Measurements from ENCODE around the gene NUDC.
"Not testable (repeated sequence)": the region's sequence is repeated elsewhere in the genome, so short reads cannot be mapped to it uniquely, and the experiment has no call there.

Gene NUDC

DNA sequence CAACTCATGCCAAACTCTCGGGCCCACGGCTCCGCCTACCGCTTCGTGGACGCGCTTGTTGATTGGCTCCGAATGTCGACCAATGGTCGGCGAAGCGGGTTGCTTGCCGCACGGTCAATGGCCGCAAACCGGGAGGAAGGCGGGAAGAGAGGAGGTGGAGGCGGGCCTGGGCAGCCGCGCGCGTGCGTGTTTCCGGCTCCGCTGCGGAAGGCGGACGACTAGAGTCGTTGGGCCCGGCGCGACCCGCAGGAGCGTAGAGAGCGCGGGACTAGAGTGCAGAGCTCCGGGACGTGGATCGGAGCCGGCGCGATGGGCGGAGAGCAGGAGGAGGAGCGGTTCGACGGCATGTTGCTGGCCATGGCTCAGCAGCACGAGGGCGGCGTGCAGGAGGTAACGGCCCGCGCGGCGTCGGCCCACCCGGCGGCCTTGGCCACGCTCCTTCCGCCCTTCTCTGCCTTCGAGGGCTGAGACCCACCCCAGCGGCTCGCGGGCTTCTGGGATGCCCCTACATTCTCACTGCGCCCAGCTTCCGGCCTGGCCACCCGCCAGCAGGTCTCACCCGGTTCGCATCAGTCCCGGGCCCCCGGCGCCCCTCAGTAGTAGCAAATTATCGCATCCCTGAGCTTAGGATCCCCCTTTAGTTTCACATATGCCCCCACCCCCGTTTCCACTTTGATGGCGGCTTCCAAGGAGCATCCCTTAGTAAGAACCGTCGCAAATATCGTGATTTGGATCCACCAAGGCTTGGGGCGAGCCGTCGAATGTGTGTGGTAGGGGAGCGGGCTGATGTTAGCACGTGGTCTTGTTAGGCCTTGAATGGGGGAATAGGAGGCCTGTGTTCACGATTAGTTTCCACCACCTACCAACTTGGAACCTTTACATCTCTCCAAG lies at the start of gene NUDC:
NUDC (plus strand) TSS at position 204 of the 891 bp plus-strand sequence; CDS start at position 310, 106 bp downstream.
- DNase-seq, result peak; percentile 95

DNA sequence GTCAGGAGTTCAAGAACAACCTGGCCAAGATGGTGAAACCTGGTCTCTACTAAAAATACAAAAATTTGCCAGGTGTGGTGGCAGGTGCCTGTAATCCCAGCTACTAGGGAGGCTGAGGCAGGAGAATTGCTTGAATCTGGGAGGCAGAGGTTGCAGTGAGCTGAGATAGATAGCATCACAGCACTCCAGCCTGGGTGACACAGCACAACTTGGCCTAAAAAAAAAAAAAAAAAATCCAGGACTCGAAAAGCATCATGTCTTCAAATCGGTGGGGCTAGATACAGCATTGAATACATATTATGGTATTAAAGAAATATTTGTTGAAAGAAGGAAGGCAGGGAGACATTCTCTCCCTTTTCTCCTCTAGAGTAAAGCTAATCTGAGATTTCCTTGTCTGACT lies 48.4 kb upstream of the NUDC start:
- not testable (repeated sequence) for DNase-seq

DNA sequence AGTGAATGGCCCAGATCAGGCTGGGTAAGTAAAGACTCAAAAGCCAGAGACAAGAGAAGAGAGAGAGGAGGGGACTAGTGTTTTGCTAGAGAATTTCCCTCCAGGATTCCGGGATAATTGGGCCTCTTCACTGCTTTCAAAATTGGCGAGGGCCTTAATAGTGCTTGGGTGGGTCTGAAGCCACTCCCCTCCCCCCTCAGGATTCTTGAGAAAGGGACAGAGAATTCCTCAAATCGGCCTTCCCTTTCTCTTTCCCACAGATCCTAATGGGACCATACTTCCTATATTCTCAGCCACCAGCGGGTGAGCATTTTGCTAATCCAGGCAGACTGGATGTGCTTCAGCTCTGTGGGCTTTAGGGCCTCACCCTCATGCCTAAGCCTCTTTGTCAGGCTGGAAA lies 46.6 kb upstream of the NUDC start:
- no peak for DNase-seq

DNA sequence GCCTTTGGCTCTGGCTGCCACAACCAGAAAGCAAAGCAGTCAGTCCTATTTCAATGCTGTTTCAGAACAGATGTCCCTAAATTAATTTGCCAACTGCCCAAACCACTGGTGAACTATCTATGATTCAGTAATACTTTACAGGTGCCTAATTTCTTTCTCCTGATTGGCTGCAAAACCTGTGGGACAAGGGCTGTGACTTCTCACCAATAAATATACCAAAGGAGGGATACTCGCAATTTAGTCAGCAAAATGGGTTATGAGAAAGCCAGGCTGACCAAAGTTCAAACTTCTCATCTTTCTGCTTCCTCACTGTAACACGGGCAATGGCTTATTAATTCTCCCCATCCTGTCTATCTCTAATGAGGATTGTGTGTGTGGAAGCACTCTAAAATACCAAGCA lies 44.2 kb upstream of the NUDC start:
- no peak for DNase-seq

DNA sequence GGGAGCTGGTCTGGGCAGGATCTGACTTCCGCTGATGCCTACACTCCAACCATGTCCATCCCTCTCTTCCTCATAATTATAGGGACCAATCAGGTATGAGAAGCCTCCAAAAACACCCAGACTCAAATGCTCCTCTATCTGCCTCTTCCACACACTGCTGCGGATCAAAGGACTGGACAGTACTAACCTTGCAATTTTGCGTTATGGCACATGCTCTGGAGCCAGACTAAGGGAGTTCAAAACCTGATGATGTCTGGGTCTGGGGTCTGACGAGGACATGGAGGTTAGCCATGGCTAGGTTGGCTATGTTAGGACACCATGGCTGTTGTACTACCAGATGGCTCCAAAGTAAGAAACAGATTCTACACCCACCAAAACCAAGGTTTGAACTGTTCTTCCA lies 41.8 kb upstream of the NUDC start:
- DNase-seq, result no peak

DNA sequence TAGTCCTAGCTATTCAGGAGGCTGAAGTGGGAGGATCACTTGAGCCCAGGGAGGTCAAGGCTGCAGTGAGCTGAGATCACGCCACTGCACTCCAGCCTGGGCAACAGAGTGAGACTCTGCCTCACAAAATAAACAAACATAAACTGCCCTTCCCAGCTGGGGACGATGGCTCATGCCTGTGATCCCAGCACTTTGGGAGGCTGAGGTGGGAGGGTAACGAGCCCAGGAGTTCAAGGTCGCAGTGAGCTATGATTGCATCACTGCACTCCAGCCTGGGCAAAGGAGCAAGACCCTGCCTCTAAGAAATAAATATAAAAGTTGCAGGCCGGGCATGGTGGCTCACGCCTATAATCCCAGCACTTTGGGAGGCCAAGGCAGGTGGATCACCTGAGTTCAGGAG lies 39.9 kb upstream of the NUDC start:
- not testable (repeated sequence) for DNase-seq

DNA sequence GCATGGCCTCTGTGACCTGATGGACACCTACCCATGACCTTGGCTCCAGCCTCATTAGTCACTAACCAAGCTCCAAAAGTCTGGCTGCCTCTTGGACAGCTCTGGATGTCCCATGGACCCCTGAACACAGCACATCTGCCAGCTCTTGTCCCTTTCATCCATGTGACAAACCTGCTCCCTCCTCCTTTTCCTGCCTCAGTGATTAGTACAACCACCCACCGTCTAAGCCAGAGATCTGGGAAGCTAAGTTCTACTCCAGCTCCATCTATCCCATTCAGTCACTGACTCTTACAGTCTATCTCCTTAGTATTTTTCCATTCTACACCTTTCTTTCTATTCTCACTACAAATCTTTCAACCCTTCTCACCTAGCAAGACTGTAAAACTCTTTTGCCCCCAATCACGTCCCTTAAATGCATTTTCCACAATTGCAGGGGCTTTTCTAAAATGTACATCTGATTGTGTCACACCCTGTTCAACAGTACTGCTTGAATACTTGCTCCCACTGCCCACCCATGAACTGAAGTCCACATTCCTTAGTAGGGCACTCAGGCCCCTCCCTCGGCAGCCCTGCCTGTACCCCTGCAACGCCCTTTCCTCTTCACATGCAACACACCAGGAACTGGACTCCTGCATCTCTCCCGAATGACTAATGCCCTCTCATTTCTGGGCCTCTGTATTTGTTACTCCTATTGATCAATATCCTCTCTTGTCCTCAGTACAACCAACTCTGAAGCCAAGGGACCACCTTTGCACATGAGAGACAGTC lies 38.7 kb upstream of the NUDC start:
- DNase-seq, result no peak

DNA sequence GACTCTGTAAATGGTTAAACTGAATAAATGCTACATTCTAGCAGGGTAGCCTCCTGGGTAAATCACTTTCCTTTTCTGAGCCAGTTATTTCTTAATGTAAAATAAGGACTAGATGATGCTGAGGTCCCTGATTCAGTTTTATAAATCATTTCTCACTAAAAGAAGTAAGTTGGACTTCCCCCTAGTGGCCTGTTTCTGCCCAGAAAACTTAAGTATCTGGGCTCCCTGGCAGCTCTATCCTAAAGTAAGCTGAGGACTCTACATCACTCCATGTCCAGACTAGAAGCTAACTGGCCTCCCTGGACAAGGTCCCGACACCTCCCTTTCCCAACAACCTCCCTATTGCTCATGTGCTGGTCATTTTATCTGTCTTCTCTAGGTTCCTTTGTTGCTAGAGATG lies 34.4 kb upstream of the NUDC start:
- DNase-seq, result peak; percentile 16

DNA sequence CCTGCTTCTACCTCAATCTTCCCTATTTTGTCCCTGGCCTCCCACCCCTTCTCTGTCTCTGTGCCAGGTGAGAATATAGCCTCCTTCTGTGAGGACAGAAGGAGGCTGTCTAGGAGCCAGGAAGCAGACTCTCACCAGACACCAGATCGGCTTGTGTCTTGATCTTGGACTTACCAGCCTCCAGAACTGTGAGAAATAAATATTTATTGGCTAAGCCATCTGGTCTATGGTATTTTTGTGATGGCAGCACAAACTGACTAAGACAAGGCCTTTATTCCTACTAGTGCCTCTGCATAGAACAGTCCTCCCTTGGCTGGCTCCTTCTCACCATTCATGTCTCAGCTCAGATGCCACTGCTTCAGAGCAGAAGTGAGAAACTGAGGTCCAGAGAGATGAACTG lies 33.3 kb upstream of the NUDC start:
- DNase-seq, result no peak

DNA sequence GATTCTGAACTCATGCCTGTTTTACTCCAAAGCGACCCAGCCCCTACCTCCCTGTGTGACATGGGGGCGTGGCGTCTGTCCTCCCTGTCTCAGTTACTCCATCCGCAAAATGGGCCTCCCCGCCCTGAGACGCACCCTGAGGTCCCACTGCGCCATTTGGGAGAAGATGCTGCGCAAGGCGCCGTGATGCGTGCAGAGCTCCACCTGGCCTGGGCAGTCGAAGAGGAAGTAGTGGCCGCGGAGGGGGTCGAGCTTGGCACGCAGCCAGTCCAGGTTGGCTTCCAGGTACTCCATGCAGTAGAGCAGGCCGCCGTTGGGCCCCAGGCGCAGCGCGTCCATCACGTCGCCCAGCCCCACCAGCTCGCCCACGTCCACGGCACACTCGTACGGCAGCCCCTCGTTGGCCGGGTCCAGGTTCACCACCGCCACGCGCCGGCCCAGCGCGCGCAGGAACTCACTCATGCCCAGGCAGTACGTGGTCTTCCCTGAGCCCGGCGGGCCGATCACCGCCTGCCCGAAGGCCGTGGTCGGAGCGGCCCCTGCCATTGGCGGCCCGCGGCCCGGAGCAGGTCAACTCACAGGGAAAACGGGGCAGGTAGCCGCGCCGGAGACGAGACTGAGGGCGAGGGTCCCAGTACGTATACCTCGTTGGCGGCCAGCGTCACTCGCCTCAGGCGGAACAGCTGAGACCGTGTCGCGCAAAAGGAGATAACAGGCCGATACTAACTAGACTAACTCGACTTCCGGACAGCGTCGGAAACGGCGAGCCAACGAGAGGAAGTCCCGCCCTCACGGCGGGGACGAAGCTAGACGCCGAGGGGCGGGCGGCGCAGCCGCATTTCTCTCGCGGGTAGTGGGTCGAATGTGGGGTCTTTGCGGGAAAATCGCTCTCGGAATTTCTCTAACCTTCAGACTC lies 31.7 kb upstream of the NUDC start, which contains the start of gene GPN2:
GPN2 (minus strand) TSS at position 733 of the 916 bp plus-strand sequence; CDS start at position 546, 187 bp downstream.
- DNase-seq, result peak; percentile 81

DNA sequence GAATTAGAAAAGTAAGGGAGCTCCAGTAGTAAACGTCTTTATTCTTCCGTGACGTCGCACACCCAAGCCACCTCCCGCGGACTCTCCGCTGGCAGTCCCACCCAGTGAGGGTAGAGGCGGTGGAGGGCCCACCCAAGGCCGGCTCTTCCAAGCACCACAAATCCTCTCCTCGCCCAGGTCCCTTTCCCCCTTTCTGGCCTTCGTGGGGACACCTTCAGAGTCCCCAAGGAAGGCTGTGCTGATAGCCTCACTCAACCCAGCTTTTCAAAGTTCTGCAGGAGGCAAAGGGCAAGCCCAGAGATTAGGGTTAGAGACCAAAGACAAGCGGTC lies 31.1 kb upstream of the NUDC start:
- DNase-seq, result no peak

DNA sequence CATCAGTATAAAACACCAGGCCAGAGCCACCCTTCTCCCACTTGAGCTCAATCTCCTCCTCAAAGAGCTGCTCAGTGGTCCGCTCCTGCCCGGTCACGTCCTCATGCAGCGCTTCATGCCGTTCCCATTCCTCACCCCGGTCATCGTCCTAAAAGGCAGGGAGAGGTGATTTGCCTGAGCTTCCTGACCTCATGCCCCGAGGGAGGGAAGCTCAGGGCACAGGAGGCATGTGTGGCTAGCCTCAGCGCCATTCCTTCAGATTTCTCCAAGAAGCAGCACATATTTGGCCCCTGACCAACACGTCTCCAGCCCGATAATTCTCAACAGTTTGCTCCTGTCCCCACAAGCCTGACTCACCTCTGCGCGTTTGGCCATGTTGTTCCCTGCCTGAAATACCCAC lies 27.3 kb upstream of the NUDC start:
- no peak for DNase-seq

DNA sequence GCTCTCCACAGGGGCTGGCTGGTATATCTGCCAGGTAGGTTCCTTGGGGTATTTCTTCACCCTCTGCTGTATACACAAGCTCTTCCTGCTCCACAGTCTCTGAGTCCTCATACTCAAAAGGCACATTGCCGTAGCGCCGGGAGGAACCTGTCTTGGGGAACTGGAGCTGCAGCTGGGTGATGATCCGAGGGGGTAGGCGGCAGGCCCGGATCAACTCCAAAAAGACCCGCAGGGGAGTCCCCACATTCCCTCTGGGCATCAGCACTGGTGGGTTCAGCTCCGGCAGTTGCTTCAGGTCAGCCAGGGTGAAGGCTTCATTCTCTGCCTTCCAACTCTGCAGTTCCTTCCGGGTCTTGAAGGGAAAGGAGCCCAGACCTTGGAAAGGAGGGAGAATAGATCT lies 24.2 kb upstream of the NUDC start:
- no peak for DNase-seq

DNA sequence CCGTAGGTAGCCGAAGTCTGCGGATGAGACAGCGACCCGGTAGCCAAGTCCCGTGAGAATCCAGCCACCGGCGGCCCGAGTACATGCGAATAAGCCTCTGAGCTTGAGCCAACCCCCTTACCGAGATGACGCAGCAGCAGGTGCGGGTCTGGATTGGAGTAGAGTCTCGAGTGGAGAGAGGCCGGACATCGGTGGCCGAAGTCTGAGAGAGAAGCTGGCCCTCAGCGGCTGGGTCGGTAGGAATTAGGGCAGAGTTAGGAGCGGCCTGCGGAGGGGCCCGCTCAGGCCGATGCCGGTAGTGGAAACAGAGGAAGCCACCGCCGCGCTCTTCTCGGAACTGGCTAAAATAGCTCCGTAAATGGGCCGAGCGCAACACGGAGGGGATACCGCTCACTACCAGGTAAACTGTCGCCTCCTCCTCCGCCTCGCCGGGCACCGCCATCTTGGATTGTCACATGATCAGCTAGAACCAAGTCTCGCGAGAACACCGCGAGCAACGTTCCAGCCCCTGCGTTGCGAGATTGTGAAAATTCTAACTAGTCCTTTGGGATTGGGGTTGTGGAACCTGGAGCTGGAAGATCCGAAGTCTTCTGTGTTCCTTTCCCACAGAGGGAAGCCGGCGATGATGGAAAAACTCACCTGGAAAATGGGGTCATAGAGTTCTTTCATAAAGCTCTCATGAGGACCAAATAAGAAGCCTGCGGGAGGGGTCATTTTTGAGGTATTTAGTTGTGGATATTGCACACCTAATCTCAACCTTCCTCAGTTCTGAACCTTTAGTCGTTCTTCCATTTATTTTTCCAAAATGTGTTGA lies 21.3 kb upstream of the NUDC start, which contains the start of gene GPATCH3:
GPATCH3 (minus strand) TSS at position 467 of the 814 bp plus-strand sequence; CDS start at position 442, 25 bp downstream.
- peak; percentile 90 for DNase-seq

DNA sequence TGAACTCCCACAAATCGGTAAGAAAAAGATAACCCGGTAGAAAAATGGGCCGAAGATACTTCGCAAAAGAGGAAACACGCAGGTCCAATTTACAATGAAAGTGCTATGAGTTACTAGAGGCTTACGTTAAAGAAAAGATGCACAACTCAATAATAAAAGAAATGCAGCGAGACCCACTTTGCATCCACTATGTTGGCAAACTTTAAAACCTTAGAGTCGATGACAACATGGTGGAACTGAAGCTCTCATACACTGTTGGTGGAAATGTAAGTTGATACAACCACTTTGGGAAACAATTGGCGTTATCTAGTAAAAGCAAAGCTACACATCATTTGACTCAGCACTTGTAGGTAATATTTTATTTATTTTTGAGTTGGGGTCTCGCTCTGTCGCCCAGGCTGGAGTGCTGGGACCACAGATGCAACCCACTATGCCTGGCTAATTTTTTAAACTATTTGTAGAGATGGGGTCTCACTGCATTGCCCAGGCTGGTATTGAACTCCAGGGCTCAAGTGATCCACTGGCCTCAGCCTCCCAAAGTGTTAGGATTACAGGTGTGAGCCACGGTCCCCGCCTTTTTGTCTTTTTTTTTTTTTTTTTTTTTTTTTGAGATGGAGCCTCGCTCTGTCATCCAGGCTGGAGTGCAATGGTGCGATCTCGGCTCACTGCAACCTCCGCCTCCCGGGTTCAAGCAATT lies 20.6 kb upstream of the NUDC start:
- DNase-seq, result no peak

DNA sequence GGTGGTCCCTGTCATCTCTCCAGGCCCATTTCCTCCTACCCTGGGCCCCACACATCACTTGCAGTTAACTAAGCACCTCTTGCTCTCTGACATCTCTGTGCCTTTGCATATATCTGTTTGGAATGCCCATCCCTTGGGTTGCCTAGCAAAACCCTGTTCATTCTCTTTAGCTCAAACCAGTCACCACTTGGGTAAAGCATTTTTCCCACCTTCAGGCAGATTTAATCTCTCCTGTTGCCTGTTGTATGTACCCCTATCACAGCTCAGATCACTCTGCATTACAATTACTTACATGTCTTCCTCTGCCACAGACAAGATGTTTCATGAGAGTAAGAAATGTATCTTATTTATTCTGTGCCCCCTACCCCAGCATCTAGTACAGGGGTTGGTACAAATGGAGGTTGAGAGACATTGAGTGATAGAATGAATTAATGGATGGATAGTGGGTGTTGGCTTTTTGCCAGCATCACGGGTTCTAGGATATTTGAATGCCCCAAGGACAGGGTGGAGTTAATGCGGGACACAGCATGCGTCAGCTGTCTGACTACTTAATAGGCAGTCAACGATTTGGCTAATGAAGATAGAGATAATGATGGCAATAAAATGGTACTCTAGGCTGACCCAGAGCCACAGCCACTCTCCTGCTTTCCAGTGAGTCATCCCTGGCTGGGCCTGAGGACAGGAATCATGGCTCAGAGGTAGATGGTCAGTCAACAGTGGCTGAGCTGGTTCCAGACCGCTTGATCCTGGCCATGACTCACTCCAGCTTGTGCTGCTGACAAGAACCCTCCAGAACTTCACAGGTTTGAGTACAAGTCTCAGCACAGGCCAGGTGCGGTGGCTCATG lies 14.2 kb upstream of the NUDC start:
- DNase-seq, result no peak

DNA sequence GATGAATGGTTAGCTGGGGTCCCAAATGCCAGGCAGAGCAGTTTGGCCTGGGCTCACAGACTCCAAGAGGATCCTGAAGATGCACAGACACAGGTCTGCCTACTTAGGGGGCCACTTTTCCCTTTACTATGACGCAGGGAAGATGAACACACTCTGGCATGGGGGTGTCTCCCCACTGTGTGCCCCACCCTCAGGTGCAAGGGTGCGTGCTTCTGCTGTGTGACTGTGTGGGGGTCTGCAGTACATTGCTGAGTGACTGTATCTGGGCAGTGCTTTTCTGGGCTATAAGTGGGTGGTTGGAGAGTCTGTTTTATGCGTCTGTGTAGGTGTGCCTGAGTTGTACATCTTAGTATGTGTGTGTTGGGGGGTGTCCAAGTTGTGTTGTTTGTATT lies 11.6 kb upstream of the NUDC start:
- no peak for DNase-seq

DNA sequence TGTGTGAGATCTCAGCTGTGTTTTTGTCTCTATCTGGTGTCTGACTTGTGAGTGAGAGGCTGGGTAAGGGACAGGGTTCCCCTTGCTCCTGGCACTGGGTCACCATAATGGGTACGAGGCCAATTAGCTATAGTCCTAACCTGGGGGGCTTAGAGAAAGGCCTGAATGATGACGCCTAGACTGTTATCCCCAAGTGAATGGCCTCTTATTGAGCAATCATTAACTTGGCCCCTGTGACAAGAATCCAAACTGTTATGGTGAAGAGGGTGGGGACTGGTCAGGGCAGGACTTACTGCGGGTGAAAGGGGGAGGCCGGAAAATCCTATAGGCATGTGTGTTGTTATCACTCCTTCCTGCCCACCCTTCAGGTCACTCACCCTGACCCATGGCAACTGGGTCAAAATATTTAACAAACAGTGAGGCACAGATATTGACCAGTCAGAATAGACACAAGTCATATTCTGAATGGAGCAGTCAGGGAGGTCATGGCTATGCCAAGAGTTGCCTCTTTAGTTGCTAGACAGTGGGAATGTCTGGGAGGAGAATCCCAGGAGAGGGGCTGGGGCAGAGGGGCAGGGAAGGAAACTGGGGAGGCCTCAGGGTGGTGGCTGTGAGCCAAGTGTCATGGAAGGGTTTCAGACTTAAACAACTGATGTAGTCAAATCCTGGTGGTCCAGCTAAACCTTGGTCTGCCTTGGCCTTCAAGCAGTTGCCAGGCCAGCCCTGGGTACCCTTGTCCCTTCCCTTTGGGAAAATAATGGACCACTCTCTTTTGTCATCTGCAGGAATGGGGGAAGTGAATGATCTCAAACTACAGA lies 11.0 kb upstream of the NUDC start:
- DNase-seq, result no peak

DNA sequence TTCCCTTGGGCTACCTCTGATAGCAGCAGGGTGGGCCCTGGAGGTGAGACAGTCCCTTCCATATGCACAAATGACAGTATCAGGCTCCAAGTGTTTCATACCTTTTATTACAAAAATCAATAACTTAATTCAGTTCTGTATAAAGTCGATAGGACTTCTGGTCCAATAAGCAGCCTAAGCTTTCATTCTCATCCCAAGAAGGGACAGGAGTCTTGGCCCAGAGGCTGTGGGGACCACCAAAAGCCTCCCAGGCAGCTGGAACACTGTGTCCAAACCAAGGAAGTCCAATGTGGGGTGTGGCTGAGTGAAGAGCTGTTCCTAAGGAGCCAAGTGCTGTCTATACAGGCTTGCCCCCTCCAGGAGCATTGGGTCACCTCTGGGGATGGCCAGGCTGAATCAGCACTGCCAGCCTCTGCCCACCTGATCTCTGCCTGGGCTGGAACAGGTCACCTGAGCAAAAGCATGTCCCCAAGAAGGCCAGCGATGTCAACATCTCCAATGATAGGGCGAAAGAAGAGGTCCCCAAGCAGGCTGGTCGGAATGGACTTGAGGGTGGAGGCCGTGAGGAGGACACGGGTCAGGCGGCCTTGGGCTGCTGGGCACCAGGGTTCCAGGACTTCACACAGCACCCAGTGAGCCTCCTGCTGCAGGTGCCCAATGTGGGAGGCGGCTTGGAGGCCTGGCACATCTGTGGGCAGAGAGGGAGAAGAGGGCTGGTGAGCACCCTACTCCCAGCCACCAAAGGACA lies 10.0 kb upstream of the NUDC start:
- no peak for DNase-seq
